Ecto neural progenitor cell (in vitro differentiated cells): Measurements from ENCODE around the gene THUMPD3.
A peak's percentile ranks its signal among the peaks of the same experiment; 100 is the strongest.

ENCODE experiments used
- DNase-seq: peaks from one replicate; pipeline ENCODE4 v3.0.0-alpha.2; 2018; ENCODE audit warnings: low spot score

THUMPD3 gene

GRCh38 chr3:9397906-9398699 lies 35.2 kb downstream of the THUMPD3 start:
- peak; percentile 58 for DNase-seq

- DNase-seq, result peak; percentile 46
Measured at GRCh38 chr3:9398700-9399336, 36.0 kb downstream of the THUMPD3 start.

GRCh38 chr3:9399337-9399703 lies 36.5 kb downstream of the THUMPD3 start:
- DNase-seq, result no peak

GRCh38 chr3:9399746-9400145 lies 36.9 kb downstream of the THUMPD3 start:
- DNase-seq, result peak; percentile 75

GRCh38 chr3:9400616-9401015 lies 37.8 kb downstream of the THUMPD3 start:
- no peak for DNase-seq

GRCh38 chr3:9401986-9402385 lies 39.1 kb downstream of the THUMPD3 start:
- DNase-seq, result no peak

- DNase-seq, result peak; percentile 82
Measured at GRCh38 chr3:9402410-9403228, 39.8 kb downstream of the THUMPD3 start.

- DNase-seq, result no peak
Measured at GRCh38 chr3:9403463-9403862, 40.6 kb downstream of the THUMPD3 start.

- DNase-seq, result no peak
Measured at GRCh38 chr3:9404680-9405079, 41.8 kb downstream of the THUMPD3 start.

- DNase-seq, result no peak
Measured at GRCh38 chr3:9405756-9406155, 42.9 kb downstream of the THUMPD3 start.

GRCh38 chr3:9406856-9407626 lies 44.2 kb downstream of the THUMPD3 start:
- DNase-seq, result no peak

GRCh38 chr3:9408061-9408460 lies 45.2 kb downstream of the THUMPD3 start:
- DNase-seq, result no peak

GRCh38 chr3:9408546-9408945 lies 45.7 kb downstream of the THUMPD3 start:
- DNase-seq, result no peak

GRCh38 chr3:9409981-9410854 lies 47.4 kb downstream of the THUMPD3 start:
- no peak for DNase-seq

GRCh38 chr3:9411302-9411701 lies 48.4 kb downstream of the THUMPD3 start:
- DNase-seq, result no peak

GRCh38 chr3:9412293-9412692 lies 49.4 kb downstream of the THUMPD3 start:
- no peak for DNase-seq

GRCh38 chr3:9414826-9415225 lies 52.0 kb downstream of the THUMPD3 start:
- no peak for DNase-seq

- no peak for DNase-seq
Measured at GRCh38 chr3:9415485-9416138, 52.8 kb downstream of the THUMPD3 start.

- no peak for DNase-seq
Measured at GRCh38 chr3:9416139-9416780, 53.4 kb downstream of the THUMPD3 start.
